ENCODE measurements around the gene FAIM.

DNA sequence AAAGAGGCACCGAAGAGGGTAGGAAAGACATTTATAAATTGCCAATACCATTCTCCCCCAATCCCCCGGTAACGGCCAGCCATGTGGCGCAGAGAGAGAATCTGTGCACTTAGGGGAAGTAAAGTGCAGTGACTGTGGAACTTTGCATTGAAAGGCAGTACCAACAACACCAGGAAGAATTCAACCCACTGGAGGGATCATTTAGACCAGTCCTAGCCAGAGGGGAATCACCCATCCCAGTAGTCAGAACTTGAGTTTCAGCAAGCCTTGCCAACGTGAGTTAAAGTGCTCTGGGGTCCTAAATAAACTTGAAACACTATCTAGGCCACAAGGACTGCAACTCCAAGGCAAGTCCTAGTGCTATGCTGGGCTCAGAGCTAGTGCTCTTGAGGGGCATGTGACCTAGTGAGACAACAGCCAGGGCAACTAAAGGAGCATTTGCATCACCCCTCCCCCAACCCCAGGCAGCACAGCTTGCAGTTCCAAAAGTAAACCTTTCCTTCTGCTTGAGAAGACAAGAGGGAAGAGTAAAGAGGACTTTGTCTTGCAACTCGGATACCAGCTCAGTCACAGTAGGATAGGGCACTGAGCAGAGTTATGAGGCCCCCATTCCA is 29.5 kb upstream of the FAIM start:
- TF ChIP-seq, protein P1, sequence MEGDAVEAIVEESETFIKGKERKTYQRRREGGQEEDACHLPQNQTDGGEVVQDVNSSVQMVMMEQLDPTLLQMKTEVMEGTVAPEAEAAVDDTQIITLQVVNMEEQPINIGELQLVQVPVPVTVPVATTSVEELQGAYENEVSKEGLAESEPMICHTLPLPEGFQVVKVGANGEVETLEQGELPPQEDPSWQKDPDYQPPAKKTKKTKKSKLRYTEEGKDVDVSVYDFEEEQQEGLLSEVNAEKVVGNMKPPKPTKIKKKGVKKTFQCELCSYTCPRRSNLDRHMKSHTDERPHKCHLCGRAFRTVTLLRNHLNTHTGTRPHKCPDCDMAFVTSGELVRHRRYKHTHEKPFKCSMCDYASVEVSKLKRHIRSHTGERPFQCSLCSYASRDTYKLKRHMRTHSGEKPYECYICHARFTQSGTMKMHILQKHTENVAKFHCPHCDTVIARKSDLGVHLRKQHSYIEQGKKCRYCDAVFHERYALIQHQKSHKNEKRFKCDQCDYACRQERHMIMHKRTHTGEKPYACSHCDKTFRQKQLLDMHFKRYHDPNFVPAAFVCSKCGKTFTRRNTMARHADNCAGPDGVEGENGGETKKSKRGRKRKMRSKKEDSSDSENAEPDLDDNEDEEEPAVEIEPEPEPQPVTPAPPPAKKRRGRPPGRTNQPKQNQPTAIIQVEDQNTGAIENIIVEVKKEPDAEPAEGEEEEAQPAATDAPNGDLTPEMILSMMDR (conservative IDR thresholded peaks at IDR 0.05) = no peak
- no peak for TF ChIP-seq ZFX (IDR thresholded peaks at IDR 0.05)

Data from C4-2B (cell line).